B cell (primary cell): ENCODE measurements around the gene PTPRE. TPM values are rescaled to one million over a fixed set of nuclear protein-coding genes. Genes with fewer than 3 reads are reported as not detected.
A peak's percentile ranks its signal among the peaks of the same experiment; 100 is the strongest.

ENCODE experiments used
- ATAC-seq: fragments of 200-7000 bp; cut with Tn5 transposase; one replicate; pipeline ENCODE4 v1.10.0; 2021; ENCODE audit warnings: low read depth, mild to moderate bottlenecking, moderate number of reproducible peaks, moderate library complexity
- CTCF ChIA-PET: fragments of 350-600 bp; sonication (Branson Sonifier 250); formaldehyde crosslinking; loops from one replicate; lab custom pipeline; 2021; ENCODE audit warnings: antibody characterized with exemption, inconsistent platforms; lab: Charles Lee
- POLR2A ChIA-PET: fragments of 350-600 bp; sonication (Branson Sonifier 250); formaldehyde crosslinking; loops from one replicate; lab custom pipeline; 2021; ENCODE audit warnings: antibody characterized with exemption; lab: Charles Lee
- DNase-seq: peaks from one replicate; pipeline ENCODE4 v3.0.0; 2013
- H2AFZ ChIP-seq: 2 replicates; pipeline ENCODE4 v1.6.1; 2012; ENCODE audit warnings: mild to moderate bottlenecking, low read depth, low read length; ENCODE audit not compliant: insufficient read depth, poor library complexity, severe bottlenecking
- H3K27ac ChIP-seq, 2 donors: 1 replicate in 1 of 2; 2 replicates in 1 of 2; pipeline ENCODE4 v1.5.1; 2012 to 2013; ENCODE audit warnings: low read length in 2 of 2, mild to moderate bottlenecking in 2 of 2, moderate library complexity in 1 of 2
- H3K27me3 ChIP-seq, 4 experiments: fragments of 200-600 bp in 1 of 4; sonication (generic) in 1 of 4; replicated peaks in 1 of 4; 1 replicate in 2 of 4; 2 replicates in 2 of 4; pipeline versions ENCODE4 v1.6.1 to v1.7.0; 2013 to 2016; ENCODE audit warnings: low read length in 3 of 4, mild to moderate bottlenecking in 2 of 4, mixed read lengths in 1 of 4, moderate library complexity in 1 of 4; ENCODE audit not compliant: insufficient read depth in 4 of 4, control insufficient read depth in 3 of 4; ENCODE audit errors: control extremely low read depth in 1 of 4
- H3K36me3 ChIP-seq, 2 experiments: replicated peaks in 1 of 2; 1 replicate in 1 of 2; 2 replicates in 1 of 2; pipeline versions ENCODE4 v1.6.1 to v1.7.1; 2013; ENCODE audit warnings: low read length in 1 of 2; ENCODE audit not compliant: insufficient read depth in 2 of 2, control insufficient read depth in 1 of 2; ENCODE audit errors: control extremely low read depth in 1 of 2, extremely low read depth in 1 of 2
- H3K4me1 ChIP-seq, 2 donors: fragments of 200-600 bp in 1 of 2; sonication (generic) in 1 of 2; 1 replicate in 1 of 2; 2 replicates in 1 of 2; pipeline versions ENCODE4 v1.5.1 to v1.6.1; 2013 to 2017; ENCODE audit warnings: low read length in 2 of 2; ENCODE audit not compliant: control insufficient read depth in 2 of 2, insufficient read depth in 2 of 2
- H3K4me2 ChIP-seq: replicated peaks from 2 replicates; pipeline ENCODE3; 2012; ENCODE audit warnings: mild to moderate bottlenecking, low read depth, low read length; ENCODE audit not compliant: poor library complexity, severe bottlenecking
- H3K4me3 ChIP-seq, 5 experiments: fragments of 200-600 bp in 1 of 5; sonication (generic) in 1 of 5; 1 replicate in 3 of 5; 2 replicates in 2 of 5; pipeline versions ENCODE4 v1.5.1 to v1.7.0; 2011 to 2016; ENCODE audit warnings: low read length in 4 of 5, mild to moderate bottlenecking in 4 of 5, low read depth in 2 of 5, control low read depth in 1 of 5, moderate library complexity in 1 of 5; ENCODE audit not compliant: insufficient read depth in 1 of 5; ENCODE audit errors: control extremely low read depth in 1 of 5, extremely low read depth in 1 of 5
- H3K79me2 ChIP-seq: fragments of 200-600 bp; sonication (generic); one replicate; pipeline ENCODE4 v1.6.0; 2016; ENCODE audit warnings: low read length; ENCODE audit not compliant: control insufficient read depth, insufficient read depth
- H3K9ac ChIP-seq: fragments of 200-600 bp; sonication (generic); 2 replicates; pipeline ENCODE4 v1.6.1; 2017; ENCODE audit warnings: mild to moderate bottlenecking, low read length, moderate library complexity
- H3K9me3 ChIP-seq, 3 donors: one replicate each; pipeline versions ENCODE4 v1.6.1 to v1.7.1; 2013; ENCODE audit warnings: low read length in 2 of 3; ENCODE audit not compliant: control insufficient read depth in 2 of 3, insufficient read depth in 1 of 3; ENCODE audit errors: control extremely low read depth in 1 of 3
- H4K20me1 ChIP-seq: 2 replicates; pipeline ENCODE4 v1.6.0; 2012; ENCODE audit warnings: mild to moderate bottlenecking, low read length; ENCODE audit not compliant: insufficient read depth, control insufficient read depth, poor library complexity, severe bottlenecking
- H3K27ac Mint-ChIP-seq: one replicate; pipeline ENCODE4 v1.8.0; 2021; ENCODE audit warnings: mixed read lengths
- H3K27me3 Mint-ChIP-seq: one replicate; pipeline ENCODE4 v1.8.0; 2021; ENCODE audit warnings: mixed read lengths
- H3K4me1 Mint-ChIP-seq: one replicate; pipeline ENCODE4 v1.8.0; 2021; ENCODE audit warnings: mixed read lengths
- H3K4me3 Mint-ChIP-seq: one replicate; pipeline ENCODE4 v1.8.0; 2021; ENCODE audit warnings: mixed read lengths
- H3K9me3 Mint-ChIP-seq: one replicate; pipeline ENCODE4 v1.8.0; 2022; ENCODE audit warnings: mixed read lengths; ENCODE audit not compliant: insufficient read depth
- EZH2 ChIP-seq: IDR thresholded peaks from 2 replicates; pipeline ENCODE4 v1.6.1; 2012; ENCODE audit warnings: borderline replicate concordance, low read depth, mild to moderate bottlenecking, moderate library complexity, low read length; ENCODE audit not compliant: insufficient read depth, poor library complexity, severe bottlenecking
- WGBS: methylation state at CpG from one replicate; pipeline ENCODE4 v1.1.5; 2013; ENCODE audit warnings: missing lambda C conversion rate; ENCODE audit not compliant: insufficient coverage; 5-methylcytosine and 5-hydroxymethylcytosine counted together
- intact Hi-C: fragments of 100-400 bp; cut with micrococcal nuclease; formaldehyde crosslinking; loops from one replicate; pipeline ENCODE4 v1.10.0; 2022
- polyA plus RNA-seq: library from polyadenylated mRNA; depleted of rRNA; stranded (reverse); fragments of >200 nt; gene quantifications from 2 replicates; pipeline ENCODE4 v1.2.3, GENCODE V29; 2012
- total RNA-seq, 2 donors: library from RNA; stranded (reverse); fragments of 120-200 nt in 1 of 2; gene quantifications; 1 replicate in 1 of 2; 2 replicates in 1 of 2; pipeline versions ENCODE4 v1.2.3 to v1.2.4, GENCODE V29; 2013 to 2022
- TF ChIP-seq, protein P1 (sequence below): fragments of 200-600 bp; IDR thresholded peaks from one replicate; pipeline ENCODE4 v1.8.0; 2022; ENCODE audit warnings: antibody characterized with exemption, mild to moderate bottlenecking

Gene PTPRE
- total and polyA plus RNA-seq, 2 donors (not counting 1 experiment from before 2014, with no cell fraction given), result 6.6 to 32.7 TPM

DNA sequence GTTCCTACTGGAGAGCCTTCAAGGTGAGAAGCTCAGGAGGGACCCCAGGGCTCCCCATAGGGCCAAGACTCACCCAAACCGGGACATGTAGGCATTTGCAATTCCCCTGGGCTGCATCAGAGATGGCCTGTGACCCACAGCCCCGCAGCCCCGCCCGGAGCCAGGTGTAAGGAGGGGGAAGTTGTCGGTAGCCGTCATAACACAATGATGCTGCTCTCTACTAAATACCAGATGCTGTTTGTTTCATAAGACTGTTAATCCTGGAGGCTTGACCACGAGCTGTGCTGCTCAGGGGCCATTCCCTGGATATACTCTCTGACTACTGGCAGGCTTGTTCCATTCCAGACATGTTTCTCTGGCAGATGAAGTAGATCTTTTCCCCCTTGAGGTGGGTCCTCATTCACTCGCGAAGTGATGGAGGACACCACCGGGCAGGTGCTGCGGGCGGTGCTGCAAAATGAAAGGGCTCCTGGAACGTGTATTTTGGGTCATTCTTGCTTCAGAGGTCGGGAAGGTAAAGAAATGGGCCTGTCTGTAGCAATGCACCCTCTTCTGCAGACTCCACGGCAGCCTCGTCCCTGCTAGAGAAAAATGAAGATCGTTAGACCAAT, 158.2 kb downstream of the PTPRE start:
- peak overlapping the region; percentile 35 for H2AFZ ChIP-seq
- ChIA-PET CTCF (interaction anchor here (1.1 to 20.7 kb wide), 5 partner anchors 16 to 211 kb away, joined by 4 to 524 read pairs (median 9); no protein-coding TSS in a partner anchor), POLR2A (interaction anchor here (0.9 to 1.7 kb wide), 3 partner anchors 10 to 88 kb away, joined by 3 to 16 read pairs (median 4); no protein-coding TSS in a partner anchor)
- peak overlapping the region; percentile 86 to 89 for H3K27ac ChIP-seq
- peaks cover 9 to 46% of the 10 kb centered on the region in 2 experiments for H3K36me3 ChIP-seq
- H3K27ac Mint-ChIP-seq, result peak overlapping the region; percentile 85
- H3K9me3 Mint-ChIP-seq, result no peaks in the 10 kb centered on the region
- H3K9me3 ChIP-seq, result no peaks in the 10 kb centered on the region
- H4K20me1 ChIP-seq, result no peaks in the 10 kb centered on the region
- peak overlapping the region; percentile 74 for H3K4me2 ChIP-seq
- DNase-seq, result no peak
- peaks cover 68% of the 10 kb centered on the region for H3K4me1 Mint-ChIP-seq
- no peaks in the 10 kb centered on the region for H3K27me3 ChIP-seq
- TF ChIP-seq, protein P1, sequence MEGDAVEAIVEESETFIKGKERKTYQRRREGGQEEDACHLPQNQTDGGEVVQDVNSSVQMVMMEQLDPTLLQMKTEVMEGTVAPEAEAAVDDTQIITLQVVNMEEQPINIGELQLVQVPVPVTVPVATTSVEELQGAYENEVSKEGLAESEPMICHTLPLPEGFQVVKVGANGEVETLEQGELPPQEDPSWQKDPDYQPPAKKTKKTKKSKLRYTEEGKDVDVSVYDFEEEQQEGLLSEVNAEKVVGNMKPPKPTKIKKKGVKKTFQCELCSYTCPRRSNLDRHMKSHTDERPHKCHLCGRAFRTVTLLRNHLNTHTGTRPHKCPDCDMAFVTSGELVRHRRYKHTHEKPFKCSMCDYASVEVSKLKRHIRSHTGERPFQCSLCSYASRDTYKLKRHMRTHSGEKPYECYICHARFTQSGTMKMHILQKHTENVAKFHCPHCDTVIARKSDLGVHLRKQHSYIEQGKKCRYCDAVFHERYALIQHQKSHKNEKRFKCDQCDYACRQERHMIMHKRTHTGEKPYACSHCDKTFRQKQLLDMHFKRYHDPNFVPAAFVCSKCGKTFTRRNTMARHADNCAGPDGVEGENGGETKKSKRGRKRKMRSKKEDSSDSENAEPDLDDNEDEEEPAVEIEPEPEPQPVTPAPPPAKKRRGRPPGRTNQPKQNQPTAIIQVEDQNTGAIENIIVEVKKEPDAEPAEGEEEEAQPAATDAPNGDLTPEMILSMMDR, result no peak
- TF ChIP-seq EZH2, result no peak
- H3K79me2 ChIP-seq, result no peaks in the 10 kb centered on the region
- H3K4me1 ChIP-seq, result peaks cover 47 to 64% of the 10 kb centered on the region in 2 donors
- ATAC-seq, result no peak
- peak overlapping the region; percentile 59 for H3K9ac ChIP-seq
- peak overlapping the region; percentile 75 for H3K4me3 Mint-ChIP-seq
- H3K27me3 Mint-ChIP-seq, result no peaks in the 10 kb centered on the region
- intact Hi-C loops, result loop anchor here (1.0 to 5.0 kb wide), 4 partner anchors 18 to 147 kb away; partner anchors contain the start of gene MKI67
- WGBS, result 48% methylated on average over 9 of the region's 17 CpGs
- H3K4me3 ChIP-seq, result peak overlapping the region in 2 of 5 experiments; percentile 38 to 48
